HepG2 (cell line): ENCODE measurements around the gene IGFBP5. TPM values are rescaled to one million over a fixed set of nuclear protein-coding genes. Genes with fewer than 3 reads are reported as not detected.
A peak's percentile ranks its signal among the peaks of the same experiment; 100 is the strongest.

Experiments used
- ZNF124 ChIP-seq: sonication (generic); formaldehyde crosslinking; IDR thresholded peaks from 2 replicates; pipeline ENCODE4 v1.4.0; 2020; ENCODE audit warnings: missing genetic modification reagents
- ZNF24 ChIP-seq: fragments of 450-650 bp; IDR thresholded peaks from 2 replicates; pipeline ENCODE4 v1.6.1; 2017; ENCODE audit warnings: antibody characterized with exemption, mild to moderate bottlenecking
- polyA plus RNA-seq, 8 experiments: library from polyadenylated mRNA; depleted of rRNA in 3 of 8; stranded (reverse) in 7 of 8; unstranded in 1 of 8; fragments of >200 nt; fragmentation: Illumina TruSeq in 4 of 8; extraction: Trizol in 4 of 8; gene quantifications; 2 replicates each; pipeline versions ENCODE4 v1.2.1 to v1.2.3, GENCODE V29; 2011 to 2016; ENCODE audit warnings: low read depth in 4 of 8, missing spikeins in 1 of 8, mixed read lengths in 1 of 8; ENCODE audit not compliant: insufficient read depth in 1 of 8
- total RNA-seq, 5 experiments: library from RNA; depleted of rRNA; stranded (reverse); fragments of >200 nt; fragmentation: Illumina TruSeq; extraction: Trizol; gene quantifications; 2 replicates each; pipeline ENCODE4 v1.2.3, GENCODE V29; 2016; ENCODE audit warnings: low read depth in 1 of 5
- TF ChIP-seq, protein P1 (sequence below), 2 experiments: sonication (generic) in 1 of 2; formaldehyde crosslinking in 1 of 2; IDR thresholded peaks; 2 replicates each; pipeline versions ENCODE4 v1.5.1 to v1.6.1; 2011 to 2020; ENCODE audit warnings: borderline replicate concordance in 1 of 2, low read depth in 1 of 2, low read length in 1 of 2, mild to moderate bottlenecking in 1 of 2, missing genetic modification reagents in 1 of 2, moderate library complexity in 1 of 2
- TF ChIP-seq, protein P2 (sequence below): sonication (generic); formaldehyde crosslinking; IDR thresholded peaks from 2 replicates; pipeline ENCODE4 v1.5.1; 2020; ENCODE audit warnings: mild to moderate bottlenecking, missing genetic modification reagents, moderate library complexity

Gene IGFBP5
- total and polyA plus RNA-seq, 2 of the 13 experiments (the other 11 are each of a cell fraction or from before 2014, with no cell fraction given), result 0.15 TPM; not detected in 1

DNA sequence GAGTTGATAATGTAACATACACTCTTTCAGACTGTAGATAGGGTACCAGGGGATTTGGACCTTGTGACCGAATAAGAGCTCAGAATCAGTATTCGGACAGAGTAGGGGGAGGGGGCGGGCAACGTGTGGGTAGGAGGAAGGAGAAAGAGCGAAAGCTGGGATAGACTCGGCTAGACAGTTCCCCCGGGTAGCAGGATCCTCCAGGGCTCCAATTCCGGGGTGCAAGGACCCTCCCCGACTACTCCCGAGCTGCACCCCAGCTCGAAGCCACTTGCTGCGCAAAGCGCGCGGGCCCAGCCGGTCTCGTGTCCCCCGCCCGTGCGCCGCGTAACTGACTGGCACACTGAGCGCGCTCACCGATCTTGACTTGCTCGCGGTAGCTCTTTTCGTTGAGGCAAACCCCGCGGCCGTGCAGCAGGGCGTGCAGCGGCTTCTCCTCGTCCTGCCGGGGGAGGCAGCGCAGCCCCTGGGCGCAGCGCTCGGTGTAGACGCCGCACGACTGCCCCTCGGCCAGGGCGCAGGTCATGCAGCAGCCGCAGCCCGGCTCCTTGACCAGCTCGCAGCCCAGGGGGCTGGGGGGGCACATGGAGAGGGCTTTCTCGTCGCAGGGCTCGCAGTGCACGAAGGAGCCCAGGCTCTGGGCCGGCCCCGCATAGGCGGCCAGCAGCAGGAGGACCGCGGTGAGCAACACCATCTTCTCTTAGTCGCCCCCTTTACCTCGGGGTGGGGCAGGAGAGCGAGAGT is 1.1 kb downstream of the IGFBP5 start (continued):
- TF ChIP-seq ZNF124 (CRISPR knock-in tag) (no peak), ZNF24 (no peak)
- TF ChIP-seq, protein P1, sequence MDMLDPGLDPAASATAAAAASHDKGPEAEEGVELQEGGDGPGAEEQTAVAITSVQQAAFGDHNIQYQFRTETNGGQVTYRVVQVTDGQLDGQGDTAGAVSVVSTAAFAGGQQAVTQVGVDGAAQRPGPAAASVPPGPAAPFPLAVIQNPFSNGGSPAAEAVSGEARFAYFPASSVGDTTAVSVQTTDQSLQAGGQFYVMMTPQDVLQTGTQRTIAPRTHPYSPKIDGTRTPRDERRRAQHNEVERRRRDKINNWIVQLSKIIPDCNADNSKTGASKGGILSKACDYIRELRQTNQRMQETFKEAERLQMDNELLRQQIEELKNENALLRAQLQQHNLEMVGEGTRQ (IDR thresholded peaks at IDR 0.05; ENCODE audit: low read depth, low read length), result no peak
- TF ChIP-seq, protein P1 (CRISPR knock-in tag; IDR thresholded peaks at IDR 0.05; ENCODE audit: borderline replicate concordance), result no peak
- TF ChIP-seq, protein P2, sequence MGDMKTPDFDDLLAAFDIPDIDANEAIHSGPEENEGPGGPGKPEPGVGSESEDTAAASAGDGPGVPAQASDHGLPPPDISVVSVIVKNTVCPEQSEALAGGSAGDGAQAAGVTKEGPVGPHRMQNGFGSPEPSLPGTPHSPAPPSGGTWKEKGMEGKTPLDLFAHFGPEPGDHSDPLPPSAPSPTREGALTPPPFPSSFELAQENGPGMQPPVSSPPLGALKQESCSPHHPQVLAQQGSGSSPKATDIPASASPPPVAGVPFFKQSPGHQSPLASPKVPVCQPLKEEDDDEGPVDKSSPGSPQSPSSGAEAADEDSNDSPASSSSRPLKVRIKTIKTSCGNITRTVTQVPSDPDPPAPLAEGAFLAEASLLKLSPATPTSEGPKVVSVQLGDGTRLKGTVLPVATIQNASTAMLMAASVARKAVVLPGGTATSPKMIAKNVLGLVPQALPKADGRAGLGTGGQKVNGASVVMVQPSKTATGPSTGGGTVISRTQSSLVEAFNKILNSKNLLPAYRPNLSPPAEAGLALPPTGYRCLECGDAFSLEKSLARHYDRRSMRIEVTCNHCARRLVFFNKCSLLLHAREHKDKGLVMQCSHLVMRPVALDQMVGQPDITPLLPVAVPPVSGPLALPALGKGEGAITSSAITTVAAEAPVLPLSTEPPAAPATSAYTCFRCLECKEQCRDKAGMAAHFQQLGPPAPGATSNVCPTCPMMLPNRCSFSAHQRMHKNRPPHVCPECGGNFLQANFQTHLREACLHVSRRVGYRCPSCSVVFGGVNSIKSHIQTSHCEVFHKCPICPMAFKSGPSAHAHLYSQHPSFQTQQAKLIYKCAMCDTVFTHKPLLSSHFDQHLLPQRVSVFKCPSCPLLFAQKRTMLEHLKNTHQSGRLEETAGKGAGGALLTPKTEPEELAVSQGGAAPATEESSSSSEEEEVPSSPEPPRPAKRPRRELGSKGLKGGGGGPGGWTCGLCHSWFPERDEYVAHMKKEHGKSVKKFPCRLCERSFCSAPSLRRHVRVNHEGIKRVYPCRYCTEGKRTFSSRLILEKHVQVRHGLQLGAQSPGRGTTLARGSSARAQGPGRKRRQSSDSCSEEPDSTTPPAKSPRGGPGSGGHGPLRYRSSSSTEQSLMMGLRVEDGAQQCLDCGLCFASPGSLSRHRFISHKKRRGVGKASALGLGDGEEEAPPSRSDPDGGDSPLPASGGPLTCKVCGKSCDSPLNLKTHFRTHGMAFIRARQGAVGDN (CRISPR knock-in tag), result peak; percentile 10; the same call in 1 of the 2 replicates
- TF ChIP-seq, all 625 proteins: peak for 12
